ENCODE data around the gene JAML. TPM values are rescaled to one million over a fixed set of nuclear protein-coding genes. Genes with fewer than 3 reads are reported as not detected.

The JAML gene
- total RNA-seq, 1 experiment from 2014 or later = 5.4 TPM

GRCh38 chr11:118202599-118203422, 22.0 kb downstream of the JAML start:
- H3K4me2 ChIP-seq (ENCODE audit: low read depth, low read length, poor library complexity, severe bottlenecking) = no peak overlapping the region
- peaks cover 29% of the 10 kb centered on the region for H3K4me1 ChIP-seq (ENCODE audit: low read length)
- H3K36me3 ChIP-seq (ENCODE audit: insufficient read depth, low read length) = no peaks in the 10 kb centered on the region
- no peaks in the 10 kb centered on the region for H3K9me3 ChIP-seq (ENCODE audit: low read length)
- H3K27me3 ChIP-seq (ENCODE audit: low read length) = no peaks in the 10 kb centered on the region
- H2AFZ ChIP-seq (ENCODE audit: low read length) = no peak overlapping the region
- H3K4me3 ChIP-seq (ENCODE audit: low read length) = no peak overlapping the region
- H3K79me2 ChIP-seq (ENCODE audit: low read length) = no peaks in the 10 kb centered on the region
- no peak overlapping the region for H3K9ac ChIP-seq (ENCODE audit: low read length)
- H4K20me1 ChIP-seq (ENCODE audit: insufficient read depth, low read depth, low read length) = no peaks in the 10 kb centered on the region
- H3K9me2 ChIP-seq (replicated peaks; ENCODE audit: insufficient read depth, low read length) = no peaks in the 10 kb centered on the region
- DNase-seq = no peak
- H3K27ac ChIP-seq (ENCODE audit: low read length) = no peak overlapping the region

GRCh38 chr11:118201966-118202365, 22.8 kb downstream of the JAML start:
- no peaks in the 10 kb centered on the region for H3K27me3 ChIP-seq (ENCODE audit: low read length)
- peaks cover 33% of the 10 kb centered on the region for H3K4me1 ChIP-seq (ENCODE audit: low read length)
- no peaks in the 10 kb centered on the region for H3K79me2 ChIP-seq (ENCODE audit: low read length)
- H3K9me3 ChIP-seq (ENCODE audit: low read length) = no peaks in the 10 kb centered on the region
- H3K27ac ChIP-seq (ENCODE audit: low read length) = no peak overlapping the region
- H3K36me3 ChIP-seq (ENCODE audit: insufficient read depth, low read length) = no peaks in the 10 kb centered on the region
- no peak overlapping the region for H3K4me2 ChIP-seq (ENCODE audit: low read depth, low read length, poor library complexity, severe bottlenecking)
- H3K9me2 ChIP-seq (replicated peaks; ENCODE audit: insufficient read depth, low read length) = no peaks in the 10 kb centered on the region
- H3K4me3 ChIP-seq (ENCODE audit: low read length) = no peak overlapping the region
- DNase-seq = no peak
- no peak overlapping the region for H3K9ac ChIP-seq (ENCODE audit: low read length)
- H4K20me1 ChIP-seq (ENCODE audit: insufficient read depth, low read depth, low read length) = no peaks in the 10 kb centered on the region
- H2AFZ ChIP-seq (ENCODE audit: low read length) = no peak overlapping the region

- no peaks in the 10 kb centered on the region for H3K27me3 ChIP-seq (ENCODE audit: low read length)
- no peak overlapping the region for H3K9ac ChIP-seq (ENCODE audit: low read length)
- H4K20me1 ChIP-seq (ENCODE audit: insufficient read depth, low read depth, low read length) = no peaks in the 10 kb centered on the region
- H3K4me1 ChIP-seq (ENCODE audit: low read length) = peaks cover 24% of the 10 kb centered on the region
- no peak for DNase-seq
- no peak overlapping the region for H3K4me2 ChIP-seq (ENCODE audit: low read depth, low read length, poor library complexity, severe bottlenecking)
- H3K9me3 ChIP-seq (ENCODE audit: low read length) = no peaks in the 10 kb centered on the region
- no peaks in the 10 kb centered on the region for H3K9me2 ChIP-seq (replicated peaks; ENCODE audit: insufficient read depth, low read length)
- H3K4me3 ChIP-seq (ENCODE audit: low read length) = no peak overlapping the region
- no peak overlapping the region for H3K27ac ChIP-seq (ENCODE audit: low read length)
- no peaks in the 10 kb centered on the region for H3K36me3 ChIP-seq (ENCODE audit: insufficient read depth, low read length)
- H3K79me2 ChIP-seq (ENCODE audit: low read length) = no peaks in the 10 kb centered on the region
- H2AFZ ChIP-seq (ENCODE audit: low read length) = no peak overlapping the region
Measured at GRCh38 chr11:118200901-118201680, 23.7 kb downstream of the JAML start.

- no peak for DNase-seq
- Histone ChIP-seq H4K20me1 (ENCODE audit: insufficient read depth, low read depth, low read length) (no peaks in the 10 kb centered on the region), H3K4me1 (ENCODE audit: low read length) (peaks cover 23% of the 10 kb centered on the region)
Measured at GRCh38 chr11:118200497-118200896, 24.3 kb downstream of the JAML start.

GRCh38 chr11:118199135-118199534, 25.7 kb downstream of the JAML start:
- H3K36me3 ChIP-seq (ENCODE audit: insufficient read depth, low read length) = no peaks in the 10 kb centered on the region
- H2AFZ ChIP-seq (ENCODE audit: low read length) = no peak overlapping the region
- no peaks in the 10 kb centered on the region for H3K9me3 ChIP-seq (ENCODE audit: low read length)
- no peak overlapping the region for H3K4me3 ChIP-seq (ENCODE audit: low read length)
- peaks cover 23% of the 10 kb centered on the region for H3K4me1 ChIP-seq (ENCODE audit: low read length)
- no peak overlapping the region for H3K9ac ChIP-seq (ENCODE audit: low read length)
- no peaks in the 10 kb centered on the region for H3K9me2 ChIP-seq (replicated peaks; ENCODE audit: insufficient read depth, low read length)
- no peak overlapping the region for H3K4me2 ChIP-seq (ENCODE audit: low read depth, low read length, poor library complexity, severe bottlenecking)
- peak overlapping the region; percentile 61; the same call in 1 of the 2 replicates for H3K27ac ChIP-seq (ENCODE audit: low read length)
- H4K20me1 ChIP-seq (ENCODE audit: insufficient read depth, low read depth, low read length) = no peaks in the 10 kb centered on the region
- H3K27me3 ChIP-seq (ENCODE audit: low read length) = no peaks in the 10 kb centered on the region
- no peak for DNase-seq
- no peaks in the 10 kb centered on the region for H3K79me2 ChIP-seq (ENCODE audit: low read length)

More at GRCh38 chr11:118200497-118200896, 24.3 kb downstream of the JAML start:
- H3K9me2 ChIP-seq (replicated peaks; ENCODE audit: insufficient read depth, low read length) = no peaks in the 10 kb centered on the region
- no peaks in the 10 kb centered on the region for H3K79me2 ChIP-seq (ENCODE audit: low read length)
- no peak overlapping the region for H2AFZ ChIP-seq (ENCODE audit: low read length)
- H3K27ac ChIP-seq (ENCODE audit: low read length) = no peak overlapping the region
- no peak overlapping the region for H3K4me2 ChIP-seq (ENCODE audit: low read depth, low read length, poor library complexity, severe bottlenecking)
- H3K9ac ChIP-seq (ENCODE audit: low read length) = no peak overlapping the region
- no peak overlapping the region for H3K4me3 ChIP-seq (ENCODE audit: low read length)
- no peaks in the 10 kb centered on the region for H3K9me3 ChIP-seq (ENCODE audit: low read length)
- H3K27me3 ChIP-seq (ENCODE audit: low read length) = no peaks in the 10 kb centered on the region
- no peaks in the 10 kb centered on the region for H3K36me3 ChIP-seq (ENCODE audit: insufficient read depth, low read length)

- H2AFZ ChIP-seq (ENCODE audit: low read length) = peak overlapping the region; percentile 12; the same call in 1 of the 2 replicates
- H3K36me3 ChIP-seq (ENCODE audit: insufficient read depth, low read length) = no peaks in the 10 kb centered on the region
- H3K4me1 ChIP-seq (ENCODE audit: low read length) = peaks cover 23% of the 10 kb centered on the region
- peak; percentile 88 for DNase-seq
- no peaks in the 10 kb centered on the region for H3K27me3 ChIP-seq (ENCODE audit: low read length)
- peak overlapping the region; percentile 61; the same call in 1 of the 2 replicates for H3K27ac ChIP-seq (ENCODE audit: low read length)
- no peak overlapping the region for H3K9ac ChIP-seq (ENCODE audit: low read length)
- H3K9me3 ChIP-seq (ENCODE audit: low read length) = no peaks in the 10 kb centered on the region
- no peaks in the 10 kb centered on the region for H3K79me2 ChIP-seq (ENCODE audit: low read length)
- H4K20me1 ChIP-seq (ENCODE audit: insufficient read depth, low read depth, low read length) = no peaks in the 10 kb centered on the region
- no peak overlapping the region for H3K4me3 ChIP-seq (ENCODE audit: low read length)
- no peaks in the 10 kb centered on the region for H3K9me2 ChIP-seq (replicated peaks; ENCODE audit: insufficient read depth, low read length)
- peak overlapping the region; percentile 54 for H3K4me2 ChIP-seq (ENCODE audit: low read depth, low read length, poor library complexity, severe bottlenecking)
Measured at GRCh38 chr11:118198370-118198769, 26.4 kb downstream of the JAML start.

- Histone ChIP-seq H3K79me2 (ENCODE audit: low read length) (no peaks in the 10 kb centered on the region), H2AFZ (ENCODE audit: low read length) (no peak overlapping the region), H4K20me1 (ENCODE audit: insufficient read depth, low read depth, low read length) (no peaks in the 10 kb centered on the region), H3K9me2 (replicated peaks; ENCODE audit: insufficient read depth, low read length) (no peaks in the 10 kb centered on the region), H3K27me3 (ENCODE audit: low read length) (no peaks in the 10 kb centered on the region), H3K27ac (ENCODE audit: low read length) (no peak overlapping the region), H3K4me1 (ENCODE audit: low read length) (peaks cover 20% of the 10 kb centered on the region), H3K36me3 (ENCODE audit: insufficient read depth, low read length) (no peaks in the 10 kb centered on the region), H3K9me3 (ENCODE audit: low read length) (no peaks in the 10 kb centered on the region), H3K4me3 (ENCODE audit: low read length) (no peak overlapping the region), H3K9ac (ENCODE audit: low read length) (no peak overlapping the region), H3K4me2 (ENCODE audit: low read depth, low read length, poor library complexity, severe bottlenecking) (no peak overlapping the region)
- DNase-seq = no peak
Measured at GRCh38 chr11:118194835-118195627, 29.8 kb downstream of the JAML start.
